NCI-H2081 treated with DMSO at 0.1 percent for 48 hours (cell line): ENCODE results near the gene DCLK1.

Experiments
- DNase-seq: peaks from one replicate; lab custom pipeline; 2025; lab: John Stamatoyannopoulos, UW

DCLK1 gene

GRCh38 chr13:35894636-35895035 lies 236.5 kb downstream of the DCLK1 start:
- DNase-seq = no peak

- no peak for DNase-seq
Measured at GRCh38 chr13:35892837-35893814, 238.1 kb downstream of the DCLK1 start.

- no peak for DNase-seq
Measured at GRCh38 chr13:35891507-35892441, 239.4 kb downstream of the DCLK1 start.

- DNase-seq = no peak
Measured at GRCh38 chr13:35889560-35889959, 241.6 kb downstream of the DCLK1 start.

- DNase-seq = no peak
Measured at GRCh38 chr13:35888981-35889380, 242.2 kb downstream of the DCLK1 start.

- no peak for DNase-seq
Measured at GRCh38 chr13:35888457-35888883, 242.7 kb downstream of the DCLK1 start.

- DNase-seq = no peak
Measured at GRCh38 chr13:35887115-35887666, 244.0 kb downstream of the DCLK1 start.

- no peak for DNase-seq
Measured at GRCh38 chr13:35886332-35887114, 244.7 kb downstream of the DCLK1 start.

GRCh38 chr13:35884211-35884760 lies 246.9 kb downstream of the DCLK1 start:
- DNase-seq = no peak

GRCh38 chr13:35882722-35883497 lies 248.3 kb downstream of the DCLK1 start:
- no peak for DNase-seq

- DNase-seq = no peak
Measured at GRCh38 chr13:35881360-35881759, 249.8 kb downstream of the DCLK1 start.

GRCh38 chr13:35879111-35879510 lies 252.1 kb downstream of the DCLK1 start:
- no peak for DNase-seq

- no peak for DNase-seq
Measured at GRCh38 chr13:35876601-35877000, 254.6 kb downstream of the DCLK1 start.

- DNase-seq = no peak
Measured at GRCh38 chr13:35874704-35875103, 256.5 kb downstream of the DCLK1 start.

- DNase-seq = no peak
Measured at GRCh38 chr13:35872369-35872768, 258.8 kb downstream of the DCLK1 start.

GRCh38 chr13:35871561-35871960 lies 259.6 kb downstream of the DCLK1 start:
- no peak for DNase-seq

GRCh38 chr13:35866801-35867200 lies 264.4 kb downstream of the DCLK1 start:
- no peak for DNase-seq

- no peak for DNase-seq
Measured at GRCh38 chr13:35865341-35866240, 265.6 kb downstream of the DCLK1 start.

- DNase-seq = no peak
Measured at GRCh38 chr13:35860661-35861060, 270.5 kb downstream of the DCLK1 start.
